NCI-H2081 treated with DMSO at 0.1 percent for 48 hours (cell line): ENCODE data around the gene LRPAP1.

Experiments used
- DNase-seq: peaks from one replicate; lab custom pipeline; 2025; lab: John Stamatoyannopoulos, UW

Gene LRPAP1

DNA sequence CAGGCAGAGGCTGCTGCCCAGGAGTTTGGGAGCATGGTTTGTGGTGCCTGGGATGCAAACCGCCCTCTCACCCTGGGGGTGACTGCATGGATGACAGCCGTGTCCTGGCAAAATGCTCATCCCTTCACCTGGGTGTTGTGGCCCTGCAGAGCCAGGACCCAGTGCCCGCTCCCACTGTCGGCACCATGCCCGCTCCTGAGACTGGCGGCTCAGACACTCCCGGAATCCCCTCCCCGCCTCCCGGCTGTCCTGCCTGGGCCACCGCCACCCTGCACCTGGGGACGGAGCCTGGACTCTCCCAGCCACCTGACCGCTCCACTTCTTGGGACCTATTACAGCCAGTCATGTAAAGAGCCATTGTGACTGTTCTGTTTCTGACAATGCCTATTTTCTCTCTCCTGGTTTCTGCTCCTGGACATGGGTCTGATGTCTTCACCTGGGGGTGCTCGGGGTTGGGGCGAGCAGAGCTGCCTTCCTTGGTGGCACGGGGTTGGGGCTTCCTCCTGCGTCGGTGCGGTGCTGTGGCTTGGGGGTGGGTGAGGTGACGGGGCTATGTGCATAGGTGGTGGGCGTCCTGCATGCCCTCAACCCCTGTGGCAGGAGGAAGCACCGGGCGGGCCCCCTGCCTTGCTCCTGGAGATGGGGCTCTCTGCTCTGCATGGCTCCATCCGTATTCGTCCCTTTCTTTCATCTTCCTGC, 30.9 kb downstream of the LRPAP1 start:
- DNase-seq, result no peak

DNA sequence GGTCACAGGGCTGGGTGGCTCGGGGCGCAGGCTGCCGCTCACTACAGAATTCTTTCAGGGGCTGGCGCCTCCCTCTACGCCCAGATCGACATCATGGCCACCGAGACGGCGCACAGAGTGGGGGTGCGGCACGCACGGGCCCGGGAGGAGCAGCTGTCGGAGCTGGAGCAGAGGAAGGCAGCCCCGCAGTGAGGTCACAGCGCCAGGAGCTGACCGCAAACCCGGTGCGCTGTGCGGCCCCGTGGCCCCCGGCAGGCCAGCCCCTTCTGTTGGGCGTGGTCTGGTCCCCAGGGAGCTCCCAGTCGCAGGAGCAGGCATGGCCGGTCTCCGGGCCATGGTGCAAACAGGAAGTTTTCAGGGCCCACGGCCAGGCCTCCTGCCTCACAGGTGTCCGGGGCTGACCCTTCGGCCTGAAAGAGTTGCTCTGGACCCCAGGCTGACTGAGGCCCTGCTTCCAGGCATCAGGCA, 31.6 kb downstream of the LRPAP1 start:
- DNase-seq, result no peak

DNA sequence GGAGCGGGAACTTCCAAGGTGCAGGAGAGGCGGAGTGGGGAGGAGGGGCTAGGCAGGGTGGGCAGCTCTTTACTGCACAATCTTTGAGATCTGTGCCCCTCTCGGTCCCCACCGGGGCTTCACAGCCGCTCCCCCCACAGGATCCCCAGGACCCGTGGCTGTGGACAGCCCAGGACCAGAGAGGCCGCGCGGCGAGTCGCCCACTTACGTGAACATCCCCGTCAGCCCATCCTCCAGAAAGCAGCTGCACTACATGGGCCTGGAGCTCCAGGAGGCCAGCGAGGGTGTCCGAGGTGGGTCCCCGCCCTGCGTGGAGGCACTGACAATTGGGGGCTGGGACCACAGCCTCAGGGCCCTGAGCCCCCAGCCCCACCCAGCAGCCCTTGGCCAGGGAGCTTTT, 32.1 kb downstream of the LRPAP1 start:
- DNase-seq, result no peak

DNA sequence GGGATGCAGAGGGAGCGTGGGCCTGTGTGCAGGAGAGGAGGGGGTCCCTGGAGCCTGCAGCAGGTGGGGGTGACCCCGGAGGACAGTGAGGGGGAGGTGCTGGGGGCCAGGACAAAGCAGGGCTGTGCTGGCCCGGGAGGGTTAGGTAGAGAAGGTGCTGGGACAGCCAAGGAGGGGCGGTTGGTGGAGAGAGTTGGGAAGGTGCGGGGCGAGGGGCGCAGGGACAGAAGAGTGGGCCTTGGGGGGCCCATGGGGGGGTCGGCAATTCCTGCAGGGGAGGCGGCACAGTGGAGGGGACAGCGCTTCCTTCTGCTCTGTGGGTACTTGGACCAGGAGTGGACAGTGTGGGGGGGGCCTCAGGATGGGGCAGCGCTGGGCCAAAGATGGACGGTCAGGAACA, 32.5 kb downstream of the LRPAP1 start:
- no peak for DNase-seq

DNA sequence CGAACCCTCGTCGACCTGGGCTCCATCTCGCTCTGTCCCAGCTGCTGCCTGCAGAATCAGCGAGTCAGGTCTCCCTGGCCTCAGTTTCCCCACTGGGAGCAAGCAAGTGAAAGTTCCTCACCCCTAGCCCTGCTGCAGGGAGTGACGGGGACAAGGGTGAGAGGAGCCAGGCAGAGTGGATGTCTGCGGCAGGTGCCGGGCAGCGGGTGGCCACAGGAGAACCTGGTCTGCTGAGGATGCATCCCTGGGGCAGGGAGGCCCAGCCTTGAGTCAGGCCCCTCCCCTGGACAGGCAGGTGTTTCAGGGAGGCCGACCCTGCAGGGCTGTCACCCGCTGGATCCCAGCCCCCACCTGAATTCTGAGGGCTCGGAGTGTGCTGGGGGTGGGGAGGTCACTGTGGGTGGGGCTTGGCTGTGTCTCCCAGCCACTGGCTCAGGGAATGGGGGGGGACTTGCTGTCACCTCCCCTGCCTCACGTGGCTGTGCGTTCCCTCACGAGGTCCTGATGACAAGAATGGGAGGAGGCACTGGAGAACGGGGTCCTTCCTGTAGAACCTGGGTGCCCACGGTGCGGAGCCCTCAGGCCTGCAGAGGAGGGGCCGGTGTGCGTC, 33.2 kb downstream of the LRPAP1 start:
- no peak for DNase-seq

DNA sequence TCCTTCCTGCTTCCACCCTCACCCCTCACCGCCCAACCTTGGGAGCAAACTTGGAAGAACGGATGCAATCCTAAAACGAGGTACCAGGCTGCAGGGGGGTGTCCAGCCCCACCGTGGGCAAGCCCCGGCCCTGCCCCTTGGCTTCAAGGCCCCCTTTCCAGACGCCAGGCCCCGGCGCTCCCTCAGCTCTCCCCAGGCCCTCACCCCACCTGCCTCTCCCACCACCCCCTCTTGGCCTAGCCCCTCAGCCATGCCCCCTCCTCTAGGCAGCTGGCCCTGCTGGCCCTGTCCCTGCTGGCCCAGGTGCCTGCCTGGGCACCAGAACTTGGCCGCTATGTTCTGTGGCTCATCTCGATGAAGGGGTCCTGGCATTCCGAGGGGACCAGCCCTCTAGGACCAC, 33.8 kb downstream of the LRPAP1 start:
- DNase-seq, result no peak

DNA sequence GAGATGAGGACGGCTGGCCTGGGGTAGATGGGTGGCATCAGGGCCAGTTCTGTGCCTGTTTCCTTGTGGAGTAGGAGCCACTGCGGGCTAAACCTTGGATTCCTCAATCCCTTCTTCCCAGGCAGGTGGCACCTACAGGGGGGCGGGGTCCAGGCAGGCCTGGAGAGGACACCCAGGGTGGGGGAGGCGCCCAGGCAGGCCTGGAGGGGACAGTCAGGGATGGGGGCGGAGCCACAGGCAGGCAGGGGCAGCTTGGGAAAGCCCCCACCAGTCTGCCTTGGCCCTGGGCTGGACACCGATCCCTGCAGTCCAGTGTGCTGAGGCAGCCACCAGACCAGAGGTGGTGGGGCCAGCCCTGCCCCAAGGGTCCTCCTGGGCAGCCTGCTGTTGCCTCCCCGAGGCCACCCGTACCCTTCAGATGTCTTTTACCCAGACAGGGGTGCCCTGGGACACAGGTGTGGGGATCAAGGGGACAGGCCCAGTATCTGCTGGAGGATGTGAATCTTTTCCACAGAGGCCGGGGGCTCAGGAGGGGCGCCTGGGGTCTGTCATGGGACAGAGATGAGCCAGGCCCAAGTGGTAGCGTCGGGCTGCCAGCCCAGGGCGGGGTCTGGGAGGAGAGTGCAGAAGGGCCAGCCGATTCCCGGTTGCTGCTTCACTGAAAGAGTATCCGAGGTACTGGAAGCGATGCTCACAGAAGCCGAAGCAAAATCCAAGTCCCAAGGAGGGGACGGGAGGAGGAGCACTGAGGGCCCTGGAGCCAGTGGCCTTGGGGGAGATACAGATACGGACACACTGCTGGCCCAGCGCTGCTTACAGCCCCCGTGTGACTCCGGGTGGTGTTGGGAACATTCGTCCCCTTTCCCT, 34.5 kb downstream of the LRPAP1 start:
- no peak for DNase-seq

DNA sequence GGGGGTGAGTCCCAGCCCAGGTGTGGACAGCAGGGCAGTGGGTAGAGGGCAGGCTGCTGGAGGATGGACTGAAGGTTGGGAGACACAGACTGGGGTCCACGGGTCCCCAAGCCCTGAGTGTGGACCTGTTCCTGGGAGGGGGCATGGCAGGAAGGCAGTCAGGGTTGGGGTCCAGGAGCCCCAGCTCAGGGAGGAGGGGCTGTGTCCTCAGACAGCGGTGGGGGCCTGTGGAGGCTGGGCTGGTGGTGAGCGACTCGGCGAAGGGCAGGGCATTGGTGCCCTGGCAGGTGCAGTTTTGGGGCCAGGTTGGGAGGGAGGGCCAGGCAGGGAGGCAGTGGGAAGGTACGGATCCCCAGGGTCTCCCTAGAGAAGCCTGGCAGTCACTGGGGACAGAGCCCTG, 35.1 kb downstream of the LRPAP1 start:
- no peak for DNase-seq

DNA sequence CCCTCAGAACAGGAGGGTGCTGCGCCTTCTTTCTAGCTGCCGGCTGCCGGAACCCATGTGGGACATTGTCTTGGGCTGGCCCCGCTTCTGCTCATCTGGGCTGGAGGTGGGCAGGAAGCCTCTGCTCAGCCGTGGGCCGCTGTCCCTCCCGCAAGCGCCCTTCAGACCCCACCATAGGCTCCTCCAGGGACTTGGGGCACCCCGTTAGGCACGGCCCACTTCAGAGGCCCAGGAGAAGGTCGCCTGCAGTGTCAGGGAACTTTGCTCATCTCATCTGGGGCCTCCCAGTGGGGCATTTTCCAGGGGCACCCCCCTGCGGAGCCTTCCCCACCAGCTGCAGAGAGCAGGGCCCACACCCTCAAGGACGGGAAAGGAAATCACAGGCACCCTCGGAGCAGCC, 36.2 kb downstream of the LRPAP1 start:
- no peak for DNase-seq

DNA sequence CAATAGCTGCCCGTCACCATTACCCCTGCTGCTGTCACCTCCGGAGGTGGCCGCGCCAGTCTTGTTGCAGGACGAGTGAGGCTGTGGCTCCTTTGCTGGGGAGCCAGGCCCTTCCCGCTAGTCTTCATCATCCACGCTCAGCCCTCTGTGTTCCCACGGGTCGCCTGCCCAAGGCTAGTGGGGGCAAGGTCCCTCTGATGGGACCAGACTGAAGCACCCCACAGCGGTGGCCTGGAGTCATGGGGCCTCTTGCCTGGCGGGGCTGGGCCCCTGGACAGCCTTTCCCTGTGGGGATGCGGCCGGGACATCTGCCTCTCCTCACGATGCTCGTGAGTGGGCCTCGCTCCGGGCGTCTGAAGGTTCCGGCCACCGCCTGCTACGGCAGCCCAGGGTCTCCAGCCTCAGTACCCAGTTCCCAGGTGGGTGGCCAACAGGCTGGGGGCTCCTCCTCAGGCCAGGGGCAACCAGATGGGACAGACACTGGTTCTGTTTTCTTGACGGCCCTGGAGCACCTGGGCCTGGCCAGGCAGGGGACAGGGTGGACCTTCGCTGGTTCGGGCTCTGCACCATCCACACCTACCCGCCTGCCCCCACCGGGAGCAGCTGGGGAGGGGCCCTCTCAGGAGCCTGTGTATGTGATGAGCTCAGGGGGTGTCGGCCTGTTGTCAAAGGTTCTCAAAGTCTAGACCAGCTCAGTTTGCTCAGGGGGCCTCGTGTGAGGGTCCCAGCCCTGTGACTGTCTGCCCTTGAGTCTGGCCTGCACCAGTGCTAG, 36.8 kb downstream of the LRPAP1 start:
- DNase-seq, result no peak

DNA sequence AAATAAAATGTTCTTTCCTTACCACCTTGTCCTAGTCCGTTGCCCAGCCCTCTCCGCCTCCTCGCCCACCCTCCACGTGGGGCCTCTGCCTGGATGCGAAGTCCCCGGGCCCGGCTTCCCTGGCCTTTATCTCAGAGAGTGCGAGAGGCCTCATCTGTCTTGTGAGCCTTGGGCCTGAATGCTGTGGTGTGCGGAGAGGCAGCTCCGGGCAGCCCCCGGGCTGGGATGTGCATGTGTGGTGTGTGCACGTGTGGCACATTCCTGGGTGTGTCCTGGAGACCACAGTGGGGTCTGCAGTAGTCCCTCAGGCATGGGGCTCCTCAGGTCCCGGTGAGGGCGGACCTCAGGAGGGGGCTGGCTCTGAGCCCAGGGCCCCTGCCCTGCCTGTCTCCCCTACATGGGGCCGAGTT, 37.8 kb downstream of the LRPAP1 start:
- no peak for DNase-seq

DNA sequence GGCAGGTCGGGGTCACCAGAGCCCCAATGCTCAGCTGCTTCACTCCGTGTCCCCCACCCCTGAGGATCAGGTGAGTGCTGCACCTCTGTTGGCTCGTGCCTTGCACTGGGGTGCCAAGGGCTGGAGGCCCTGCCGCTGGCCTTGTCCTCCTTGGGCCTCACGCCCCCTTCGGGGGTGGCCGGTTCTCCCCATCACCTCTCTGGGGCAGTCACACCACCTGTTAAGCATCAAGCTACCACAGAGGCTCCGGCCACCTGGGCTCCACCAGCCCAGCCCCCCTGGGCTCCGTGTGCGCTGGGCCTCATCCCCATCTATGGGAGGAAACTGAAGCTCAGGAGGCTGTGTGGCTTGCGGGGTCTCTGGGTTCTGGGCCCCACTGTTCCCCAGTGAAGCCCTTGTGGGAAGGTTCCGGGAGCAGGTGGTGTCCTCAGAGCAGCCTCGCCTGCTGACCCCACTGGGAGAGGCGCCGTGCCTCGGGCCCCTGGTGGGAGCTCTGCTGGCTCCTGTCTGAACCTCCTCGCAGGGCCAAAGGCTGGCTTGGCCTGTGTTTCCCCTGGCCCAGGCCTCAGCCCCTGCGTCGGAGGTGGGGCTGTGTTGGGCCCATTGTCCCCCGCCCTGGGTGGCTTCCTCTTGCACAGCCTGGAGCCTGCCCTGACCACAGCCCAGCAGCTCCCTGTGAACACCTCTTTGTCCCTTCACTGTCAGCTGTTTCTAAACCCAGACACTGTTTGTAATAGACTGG, 38.3 kb downstream of the LRPAP1 start:
- no peak for DNase-seq

DNA sequence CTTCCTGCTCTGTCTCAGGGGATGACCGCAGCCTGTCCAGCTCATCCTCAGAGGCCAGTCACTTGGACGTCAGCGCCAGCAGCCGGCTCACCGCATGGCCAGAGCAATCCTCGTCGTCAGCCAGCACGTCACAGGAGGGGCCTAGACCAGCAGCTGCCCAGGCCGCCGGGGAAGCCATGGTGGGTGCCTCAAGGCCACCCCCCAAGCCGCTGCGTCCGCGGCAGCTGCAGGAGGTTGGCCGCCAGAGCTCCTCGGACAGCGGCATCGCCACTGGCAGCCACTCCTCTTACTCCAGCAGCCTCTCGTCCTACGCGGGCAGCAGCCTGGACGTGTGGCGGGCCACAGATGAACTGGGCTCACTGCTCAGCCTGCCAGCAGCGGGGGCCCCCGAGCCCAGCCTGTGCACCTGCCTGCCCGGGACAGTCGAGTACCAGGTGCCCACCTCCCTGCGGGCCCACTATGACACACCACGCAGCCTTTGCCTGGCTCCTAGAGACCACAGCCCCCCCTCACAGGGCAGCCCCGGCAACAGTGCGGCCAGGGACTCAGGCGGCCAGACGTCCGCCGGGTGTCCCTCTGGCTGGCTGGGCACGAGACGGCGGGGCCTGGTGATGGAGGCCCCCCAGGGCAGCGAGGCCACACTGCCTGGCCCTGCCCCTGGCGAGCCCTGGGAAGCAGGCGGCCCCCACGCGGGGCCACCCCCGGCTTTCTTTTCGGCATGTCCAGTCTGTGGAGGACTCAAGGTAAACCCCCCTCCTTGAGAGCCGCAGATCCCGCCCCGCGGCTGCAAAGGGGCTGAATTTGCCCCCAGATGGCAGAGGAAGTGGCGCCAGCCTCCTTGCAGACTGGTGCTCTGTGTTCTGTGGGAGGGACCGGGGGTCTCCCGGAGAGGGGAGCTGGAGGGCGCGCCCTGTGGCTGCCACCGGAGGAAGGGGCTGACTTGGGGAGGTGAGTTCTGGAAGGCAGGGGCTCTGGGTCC, 39.2 kb downstream of the LRPAP1 start:
- no peak for DNase-seq

DNA sequence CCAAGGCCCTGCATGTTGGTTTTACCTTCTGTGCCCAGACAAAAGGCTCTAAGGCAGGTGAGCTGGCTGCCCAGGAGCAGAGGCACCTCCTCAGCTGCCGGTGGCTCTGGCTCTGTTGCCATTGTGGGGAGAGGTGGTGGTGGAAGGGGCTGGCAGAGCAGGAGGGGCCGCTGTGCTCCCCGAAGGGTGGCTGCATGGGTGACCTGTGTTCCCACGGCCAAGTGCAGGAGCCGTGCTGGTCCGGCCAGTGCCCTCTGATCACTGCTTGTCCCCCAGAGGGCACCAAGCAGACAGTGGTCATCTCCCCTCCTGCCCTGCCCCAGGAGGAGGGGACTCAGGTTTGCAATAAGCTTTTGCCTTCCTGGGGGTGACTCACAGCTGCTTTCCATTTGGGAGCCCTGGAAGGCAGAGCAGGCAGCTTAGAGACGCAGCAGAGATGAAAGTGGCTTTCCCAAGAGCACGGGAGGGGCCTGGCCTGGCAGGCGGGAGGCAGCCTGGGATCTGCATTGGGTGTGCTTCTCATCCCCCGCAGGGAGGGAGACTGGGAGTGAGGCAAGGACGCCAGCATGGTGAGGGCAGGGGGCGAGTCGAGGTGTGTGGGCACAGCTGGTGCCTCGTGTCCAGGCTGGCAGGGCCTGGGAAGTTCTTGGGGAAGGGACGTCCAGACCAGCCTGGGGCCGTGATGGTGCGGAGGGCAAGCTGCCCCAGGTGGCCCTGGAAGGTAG, 40.4 kb downstream of the LRPAP1 start:
- DNase-seq, result no peak

DNA sequence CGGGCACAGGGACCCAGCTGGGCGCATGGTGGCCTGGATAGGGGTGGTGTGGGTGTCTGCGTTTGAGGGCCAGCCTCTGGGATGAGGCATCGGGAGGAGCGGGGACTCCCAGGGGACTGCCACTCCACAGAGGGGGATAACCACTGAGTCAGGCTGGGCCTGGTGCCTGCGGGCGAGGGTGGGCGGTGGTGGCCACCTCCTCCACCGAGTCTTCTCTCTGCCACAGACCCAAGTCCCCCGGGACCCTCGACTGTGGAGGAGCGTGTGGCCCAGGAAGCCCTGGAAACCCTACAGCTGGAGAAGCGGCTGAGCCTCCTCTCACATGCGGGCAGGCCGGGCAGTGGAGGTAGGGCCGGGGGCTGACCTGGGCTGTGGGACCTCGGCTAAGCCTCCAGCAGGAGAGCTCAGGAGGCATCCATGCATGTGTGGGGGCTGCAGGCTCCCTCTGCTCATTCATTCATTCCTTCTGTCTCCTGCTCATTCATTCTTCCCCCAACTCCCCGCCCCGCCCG, 42.7 kb downstream of the LRPAP1 start:
- DNase-seq, result no peak

DNA sequence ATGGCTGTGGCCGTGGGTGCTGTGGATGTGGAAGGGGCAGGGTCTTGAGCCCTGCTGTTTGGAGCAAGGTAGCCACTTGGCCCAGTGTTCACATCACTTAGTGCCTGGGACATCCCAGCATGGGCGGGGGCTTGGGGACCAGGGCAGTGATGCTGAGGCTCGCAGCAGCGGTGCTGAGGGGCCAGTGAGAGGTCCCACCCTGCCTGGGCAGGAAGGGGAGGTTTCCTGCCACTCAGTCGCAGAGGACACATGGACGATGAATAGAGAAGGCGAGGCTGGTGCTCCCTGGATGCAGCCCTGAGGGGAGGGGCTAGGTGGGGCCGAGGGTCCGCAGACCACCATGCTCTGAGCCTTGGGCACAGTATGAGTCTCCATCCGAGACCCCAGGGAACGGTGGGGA, 43.4 kb downstream of the LRPAP1 start:
- DNase-seq, result no peak

DNA sequence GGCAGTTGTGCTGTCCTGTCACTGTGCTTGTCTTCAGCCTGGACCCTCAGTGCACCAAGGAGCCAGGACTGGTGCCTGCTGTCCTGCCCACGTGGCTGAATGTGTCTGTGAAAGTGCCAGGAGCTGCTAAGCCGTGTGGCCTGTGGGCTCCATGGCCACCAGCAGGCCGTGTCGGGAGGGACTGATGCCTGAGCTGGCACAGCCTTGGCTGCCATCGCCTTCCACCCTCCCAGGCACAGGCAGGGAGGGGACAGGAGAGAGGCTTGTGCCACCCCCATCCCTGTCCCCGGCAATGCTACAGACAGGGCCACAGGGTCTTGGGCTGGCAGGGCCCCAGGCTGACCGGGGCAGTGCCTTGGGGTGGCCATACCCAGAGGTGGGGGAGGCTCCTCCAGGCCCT, 44.4 kb downstream of the LRPAP1 start:
- no peak for DNase-seq

DNA sequence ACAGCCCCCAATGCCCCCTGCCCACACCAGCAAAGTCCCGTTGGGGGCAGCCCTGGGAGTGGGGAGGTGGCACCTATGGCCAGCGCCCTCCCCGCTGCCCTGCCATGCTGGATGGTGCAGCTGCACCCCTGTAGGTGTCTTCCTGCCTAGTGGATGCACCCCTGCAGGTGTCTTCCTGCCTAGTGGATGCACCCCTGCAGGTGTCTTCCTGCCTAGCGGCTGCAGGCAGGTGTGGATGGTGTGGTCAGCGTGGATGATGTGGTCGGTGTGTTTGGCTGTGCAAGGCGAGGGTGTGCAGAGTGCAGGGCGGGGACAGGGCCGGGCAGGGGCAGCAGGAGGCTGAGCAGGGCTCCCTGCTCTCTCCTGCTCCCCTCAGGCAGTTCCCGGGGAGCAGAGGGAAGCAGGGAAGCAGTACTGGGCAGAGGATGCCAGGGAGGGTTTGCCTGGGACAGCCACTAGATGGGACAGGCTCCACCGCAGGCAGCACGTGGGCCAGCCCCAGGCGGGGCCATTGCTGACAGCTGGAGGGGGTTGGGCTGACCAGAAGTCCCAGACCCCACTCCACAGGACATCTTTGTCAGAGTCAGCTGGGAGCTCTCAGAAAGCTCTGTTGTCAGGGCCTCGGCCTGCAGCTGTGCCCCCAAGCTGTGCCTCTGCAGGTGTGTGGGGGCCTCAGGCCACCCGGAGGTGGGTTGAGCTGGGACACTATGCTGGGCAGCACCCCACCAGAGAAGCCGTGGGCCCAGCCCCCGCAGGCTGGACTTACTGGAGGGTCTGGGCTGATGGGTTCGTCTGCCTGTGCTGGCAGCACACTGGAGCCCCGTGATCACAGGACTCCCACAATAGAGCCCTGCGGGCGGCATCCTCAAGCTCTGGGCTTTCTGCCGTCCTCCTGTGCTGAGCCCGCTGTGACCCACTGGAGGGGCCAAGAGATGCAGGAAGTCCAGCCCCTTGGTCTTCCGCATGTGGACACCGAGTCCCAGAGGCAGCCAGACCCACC, 45.4 kb downstream of the LRPAP1 start:
- no peak for DNase-seq
